TTC549 (cell line): ENCODE results near the gene TOP3A.

Experiments
- FAIRE-seq: peaks from 2 replicates; lab custom pipeline; 2012; peaks lifted over from hg19 to GRCh38; lab: Jason Lieb, UNC

The TOP3A gene

DNA sequence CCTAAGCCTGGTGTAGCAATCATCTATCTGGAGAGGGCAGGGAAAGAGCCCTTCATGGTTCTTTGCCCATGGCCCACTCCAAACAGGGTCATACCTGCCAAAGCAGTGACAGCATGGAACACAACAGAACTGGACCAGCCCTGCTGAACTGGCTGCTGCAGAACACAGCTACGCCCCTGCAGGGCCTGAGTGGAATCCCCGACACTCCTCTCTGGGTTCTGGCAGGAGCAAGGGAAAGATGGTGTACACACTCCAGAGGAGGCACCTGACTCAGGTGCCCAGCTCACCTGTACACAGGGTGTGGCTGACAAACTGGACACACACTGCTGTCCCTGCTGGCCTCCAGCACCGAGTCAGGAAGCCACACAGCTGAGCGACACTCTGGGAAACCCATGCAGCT, 34.5 kb downstream of the TOP3A start:
- FAIRE-seq = no peak

- no peak for FAIRE-seq
Measured at GRCh38 chr17:18278867-18279266, 35.9 kb downstream of the TOP3A start.

- no peak for FAIRE-seq
Measured at GRCh38 chr17:18277076-18277475, 37.7 kb downstream of the TOP3A start.

- no peak for FAIRE-seq
Measured at GRCh38 chr17:18270046-18270931, 44.5 kb downstream of the TOP3A start.

GRCh38 chr17:18267927-18268711, 46.7 kb downstream of the TOP3A start:
- no peak for FAIRE-seq

DNA sequence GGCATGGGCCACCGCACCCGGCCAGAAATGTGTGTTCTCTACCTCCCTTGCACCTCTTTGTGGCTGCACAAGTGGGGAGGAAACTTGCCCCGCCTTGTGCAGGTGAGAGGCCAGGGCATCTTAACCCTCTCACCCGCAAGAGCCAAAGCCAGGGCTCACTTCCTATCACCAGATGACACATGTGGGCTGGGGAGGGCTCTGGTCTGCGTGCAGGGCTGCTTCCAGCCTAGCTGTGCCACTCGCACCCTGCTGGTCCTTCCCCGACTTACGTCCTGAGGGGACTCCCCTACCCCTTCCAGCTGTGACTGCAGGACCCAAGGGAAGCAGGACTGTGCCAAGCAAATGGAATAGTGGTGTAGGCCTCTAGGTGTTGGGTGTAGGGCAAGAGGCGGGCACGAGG, 47.4 kb downstream of the TOP3A start:
- no peak for FAIRE-seq

DNA sequence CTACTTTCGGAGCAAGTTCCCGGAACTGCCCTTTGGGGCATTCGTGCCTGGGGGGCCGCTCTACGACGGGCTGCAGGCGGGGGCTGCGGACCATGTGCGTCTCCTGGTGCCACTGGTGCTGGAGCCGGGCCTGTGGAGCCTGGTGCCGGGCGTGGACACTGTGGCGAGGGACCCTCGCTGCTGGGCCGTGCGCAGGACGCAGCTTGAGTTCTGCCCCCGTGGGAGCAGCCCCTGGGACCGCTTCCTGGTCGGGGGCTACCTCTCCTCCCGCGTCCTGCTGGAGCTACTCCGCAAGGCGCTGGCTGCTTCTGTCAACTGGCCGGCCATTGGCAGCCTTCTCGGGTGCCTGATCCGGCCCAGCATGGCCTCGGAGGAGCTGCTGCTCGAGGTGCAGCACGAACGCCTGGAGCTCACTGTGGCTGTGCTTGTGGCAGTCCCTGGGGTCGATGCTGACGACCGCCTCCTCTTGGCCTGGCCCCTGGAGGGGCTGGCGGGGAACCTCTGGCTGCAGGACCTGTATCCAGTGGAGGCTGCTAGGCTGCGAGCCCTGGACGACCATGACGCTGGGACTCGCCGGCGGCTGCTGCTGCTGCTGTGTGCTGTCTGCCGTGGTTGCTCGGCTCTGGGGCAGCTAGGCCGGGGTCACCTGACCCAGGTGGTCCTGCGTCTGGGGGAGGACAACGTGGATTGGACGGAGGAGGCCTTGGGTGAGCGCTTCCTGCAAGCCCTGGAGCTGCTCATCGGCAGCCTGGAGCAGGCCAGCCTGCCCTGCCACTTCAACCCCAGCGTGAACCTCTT, 50.7 kb downstream of the TOP3A start:
- FAIRE-seq = no peak

DNA sequence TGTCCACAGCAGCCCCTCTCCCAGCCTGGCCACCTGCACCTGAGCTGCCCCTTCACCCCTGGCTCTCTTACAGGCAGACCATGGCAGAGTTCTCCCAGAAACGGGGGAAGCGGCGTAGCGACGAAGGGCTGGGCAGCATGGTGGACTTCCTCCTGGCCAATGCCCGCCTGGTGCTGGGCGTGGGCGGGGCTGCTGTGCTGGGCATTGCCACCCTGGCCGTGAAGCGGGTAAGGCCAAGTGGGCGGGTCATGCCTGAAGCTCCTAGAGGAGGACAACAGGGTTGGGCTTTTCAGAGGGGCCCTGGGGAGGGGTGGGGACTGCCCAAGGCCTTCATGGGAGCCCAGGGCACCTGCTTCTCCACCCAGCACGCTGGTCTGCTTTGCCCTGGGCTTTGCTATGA, 52.2 kb downstream of the TOP3A start:
- no peak for FAIRE-seq

DNA sequence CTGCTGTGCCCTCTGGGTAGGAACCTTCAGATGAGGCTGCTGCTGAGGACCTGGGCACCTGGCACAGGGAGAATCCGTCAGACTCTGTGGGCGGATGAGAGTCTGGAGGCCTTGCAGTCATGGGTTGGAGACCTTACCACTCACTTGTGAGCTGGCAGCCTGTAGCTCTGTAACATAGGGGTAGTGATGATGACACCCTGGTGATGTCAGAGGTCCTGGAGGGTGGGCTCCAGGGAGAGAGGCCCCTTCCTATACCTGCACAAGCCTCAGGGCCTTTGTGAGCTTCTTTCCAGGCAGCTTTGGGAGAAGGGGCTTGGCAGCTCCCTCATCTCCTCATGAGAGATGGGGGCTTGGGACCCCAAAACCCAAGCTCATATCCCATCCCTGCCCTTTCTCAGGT, 52.7 kb downstream of the TOP3A start:
- no peak for FAIRE-seq

DNA sequence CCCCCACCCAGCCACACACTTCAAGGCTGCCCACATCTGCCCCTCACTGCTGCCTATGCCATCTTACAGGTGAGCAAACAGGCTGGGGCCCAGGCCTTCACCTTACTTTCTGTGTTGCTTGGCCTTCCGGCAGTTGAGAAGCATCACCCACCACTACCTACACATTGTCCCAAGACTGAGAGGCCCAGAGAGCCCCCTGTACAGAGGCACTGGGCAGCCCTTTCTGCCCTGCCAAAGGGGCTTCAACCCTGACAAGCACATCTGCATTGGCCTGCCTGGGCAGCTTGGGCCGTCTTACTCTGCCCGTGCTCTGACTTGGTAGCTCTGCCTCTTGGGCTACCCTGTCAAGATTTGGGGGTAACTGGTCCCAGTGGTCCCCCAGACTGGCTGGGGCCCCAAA, 53.1 kb downstream of the TOP3A start:
- no peak for FAIRE-seq

GRCh38 chr17:18261146-18261515, 53.7 kb downstream of the TOP3A start:
- FAIRE-seq = no peak

DNA sequence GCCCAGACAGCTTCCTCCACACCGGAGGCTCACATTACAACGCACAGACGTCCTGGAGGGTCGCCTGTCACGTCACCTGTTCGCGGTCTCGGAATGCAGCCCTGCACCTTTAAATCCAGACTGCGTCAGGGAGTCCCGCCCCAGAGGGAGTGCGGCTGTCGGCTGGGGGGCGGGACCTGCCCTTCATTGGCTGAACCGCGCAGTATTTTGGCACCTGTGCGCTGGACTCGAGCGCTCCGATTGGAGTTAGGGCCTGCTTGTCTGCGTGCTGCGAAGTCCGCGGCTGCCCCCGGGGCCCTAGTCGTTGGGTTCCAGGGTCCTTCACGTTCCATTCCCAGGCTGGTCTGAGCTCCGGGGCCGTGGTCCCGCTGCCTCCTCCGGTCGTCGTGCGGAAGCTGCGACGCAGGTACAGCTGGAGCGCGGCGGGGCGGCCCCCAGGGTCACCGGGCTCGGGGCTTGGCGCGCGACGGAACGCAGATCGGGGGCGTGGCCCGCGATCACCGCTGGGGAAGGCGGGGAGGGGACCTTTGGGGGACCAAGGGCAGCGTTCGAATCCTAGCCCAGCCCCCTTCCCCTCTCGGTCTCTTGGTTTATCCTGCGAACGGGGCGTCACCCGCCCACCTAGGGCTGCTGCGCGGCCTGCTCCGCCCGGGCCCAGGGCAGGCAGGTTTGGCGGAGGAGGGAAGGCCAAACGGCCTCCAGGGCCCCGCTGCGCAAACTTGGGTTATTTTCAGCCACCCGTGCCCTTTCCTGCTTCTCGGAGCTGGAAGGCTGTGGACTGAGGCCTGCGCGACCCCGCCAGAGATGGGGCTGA, 54.3 kb downstream of the TOP3A start, which contains the start of gene MIEF2:
TSS of gene MIEF2 (plus strand) at position 331 of the 814 bp plus-strand sequence. CDS start 2,059 bp downstream, outside the sequence.
- FAIRE-seq = peak; percentile 59

GRCh38 chr17:18259621-18260331, 55.0 kb downstream of the TOP3A start:
- FAIRE-seq = no peak

DNA sequence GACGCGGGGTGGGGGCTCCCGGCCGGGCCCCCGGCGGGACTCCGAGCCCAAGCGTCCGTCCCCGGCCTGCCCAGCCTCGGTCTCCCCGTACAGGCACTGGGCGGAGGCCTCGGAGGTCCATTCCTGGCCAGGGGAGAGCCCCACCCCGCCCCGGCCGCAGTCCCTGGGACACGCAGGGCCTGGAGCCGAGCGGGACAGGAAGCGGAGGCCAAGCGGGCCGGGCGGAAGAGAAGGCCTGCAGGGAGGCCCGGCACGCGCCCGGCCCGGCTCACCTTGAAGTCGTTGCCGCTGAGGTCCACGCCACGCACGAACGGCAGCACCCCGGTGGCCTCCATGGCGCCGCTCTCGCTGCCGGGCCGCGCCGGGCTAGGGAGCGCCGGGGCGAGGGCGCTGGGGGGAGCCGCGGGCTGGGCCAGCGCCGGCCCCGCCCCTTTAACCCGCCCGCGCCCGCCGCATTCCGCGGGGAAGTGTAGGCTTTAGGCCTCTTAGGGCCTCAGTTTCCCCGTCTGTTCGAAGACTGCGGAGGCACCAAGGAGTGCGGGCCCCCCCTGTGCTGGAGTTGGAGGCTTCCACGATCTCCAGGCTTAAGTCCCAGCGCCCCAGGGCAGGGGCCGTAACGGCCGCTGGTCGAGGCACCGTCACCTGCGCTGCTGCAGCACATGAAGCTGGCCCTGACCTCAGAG, 56.3 kb downstream of the TOP3A start, which contains the start of gene FLII:
TSS of gene FLII (minus strand) at position 383 of the 683 bp plus-strand sequence. CDS start at position 335, 48 bp downstream.
- no peak for FAIRE-seq

DNA sequence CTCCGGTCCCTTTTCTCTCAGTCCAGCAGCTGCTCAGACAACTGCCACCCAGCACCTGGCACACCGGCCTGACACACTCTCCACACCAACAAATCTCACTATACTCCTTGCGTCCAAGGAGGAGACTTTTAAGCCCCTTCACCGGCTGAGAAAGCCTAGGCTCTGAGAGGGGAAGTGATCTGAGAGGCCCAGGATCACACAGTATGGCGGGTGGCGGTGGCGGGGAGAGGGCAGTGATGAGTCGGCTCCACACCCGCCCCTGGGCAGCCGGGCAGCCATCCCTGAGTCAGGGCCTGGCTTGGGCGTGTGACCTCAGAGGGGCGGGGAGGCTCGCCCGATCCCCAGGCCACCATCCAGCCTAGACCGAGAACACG, 56.8 kb downstream of the TOP3A start:
- no peak for FAIRE-seq

- no peak for FAIRE-seq
Measured at GRCh38 chr17:18257268-18257981, 57.4 kb downstream of the TOP3A start.

DNA sequence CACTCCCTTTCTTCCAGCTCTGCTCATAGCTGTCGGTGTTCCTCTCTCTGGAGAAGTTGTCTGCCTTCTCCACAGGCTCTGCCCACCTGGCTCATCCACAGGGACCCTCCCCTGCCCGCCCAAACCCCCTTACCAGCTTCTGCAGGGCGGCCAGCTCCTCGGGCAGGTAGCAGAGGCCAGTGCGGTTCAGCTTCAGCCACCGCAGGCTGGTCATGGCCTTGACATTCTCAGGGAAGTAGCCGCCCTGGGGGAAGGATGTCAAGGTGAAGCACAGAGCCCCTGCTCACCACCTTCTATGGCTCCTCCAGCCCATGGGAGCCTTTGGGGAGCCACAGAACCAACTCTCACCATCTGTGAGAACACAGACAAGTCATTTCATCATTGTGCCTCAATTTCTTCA, 58.0 kb downstream of the TOP3A start:
- no peak for FAIRE-seq

DNA sequence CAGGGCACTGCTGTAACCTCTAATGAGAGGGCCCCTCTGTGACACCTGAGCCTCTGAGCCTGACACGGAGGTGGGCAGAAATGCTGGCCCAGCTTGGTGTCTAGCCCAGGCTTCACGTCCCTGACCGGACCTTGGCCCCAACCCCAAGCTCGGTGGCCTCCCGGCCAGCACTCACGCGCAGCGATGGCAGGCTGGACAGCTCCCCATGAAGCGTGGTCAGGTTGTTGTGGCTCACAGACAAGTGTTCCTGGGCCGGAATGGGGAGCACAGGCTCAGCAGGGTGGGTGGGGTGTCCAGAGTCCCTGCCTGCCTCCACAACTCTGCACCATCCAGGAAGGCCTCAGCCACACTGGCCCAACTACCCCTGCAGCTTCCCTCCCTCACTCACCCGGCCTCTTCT, 58.4 kb downstream of the TOP3A start:
- FAIRE-seq = no peak

DNA sequence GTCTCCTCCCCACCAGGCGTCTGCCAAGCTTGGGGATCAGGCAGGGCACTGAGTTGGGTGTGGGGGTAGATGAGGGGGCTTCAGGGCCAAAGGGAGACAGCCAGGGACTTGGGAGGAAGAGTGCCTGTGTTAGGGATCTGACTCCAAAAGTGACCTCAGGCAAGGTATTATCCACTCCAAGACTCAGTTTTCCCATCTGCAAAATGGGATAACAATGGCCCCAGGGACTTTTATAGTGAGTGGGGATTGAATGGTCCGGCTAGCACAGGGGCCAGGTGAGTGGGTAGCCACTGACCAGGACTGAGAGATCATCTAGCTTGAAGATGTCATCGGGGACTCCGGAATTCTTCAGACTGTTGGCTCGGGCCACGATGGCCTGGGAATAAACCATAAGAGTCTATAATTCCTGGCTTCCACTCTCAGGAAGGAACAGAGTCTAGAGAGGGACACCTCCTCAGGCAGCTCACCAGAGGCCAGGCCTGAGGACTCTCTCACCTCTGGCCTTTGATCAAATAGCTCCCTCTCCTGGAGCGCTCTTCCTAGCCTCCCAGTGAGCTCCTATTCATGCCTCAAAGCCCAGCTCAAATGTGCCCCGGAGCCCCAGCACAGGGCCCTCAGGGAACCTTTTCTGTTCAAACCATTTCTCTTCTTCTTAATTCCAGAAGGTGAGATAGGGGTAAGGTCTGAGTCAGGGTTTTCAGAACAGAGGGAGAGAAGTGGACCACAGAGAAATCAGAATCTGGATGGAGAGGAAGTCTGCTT, 59.7 kb downstream of the TOP3A start:
- FAIRE-seq = no peak
